ENCODE data around the gene ZSCAN29.
"Not testable (repeated sequence)": the region's sequence is repeated elsewhere in the genome, so short reads cannot be mapped to it uniquely, and the experiment has no call there.

The ZSCAN29 gene

GRCh38 chr15:43402255-43402654 lies 31.4 kb upstream of the ZSCAN29 start:
- Histone ChIP-seq H3K4me3 (ENCODE audit: extremely low read depth, insufficient read depth, low read length, poor library complexity, severe bottlenecking) (no peak overlapping the region), H3K4me1 (ENCODE audit: control insufficient read depth, insufficient read depth, low read length, poor library complexity, severe bottlenecking) (no peaks in the 10 kb centered on the region), H3K9me3 (ENCODE audit: control insufficient read depth, low read length) (no peaks in the 10 kb centered on the region), H3K36me3 (ENCODE audit: control insufficient read depth, insufficient read depth, low read length) (peaks cover 89% of the 10 kb centered on the region), H3K27ac (ENCODE audit: low read depth, low read length, severe bottlenecking) (no peak overlapping the region)
- 83 to 100% methylated on average over 1 to 2 of the region's 3 CpGs for WGBS, 2 experiments (ENCODE audit: insufficient coverage in 2 of 2)

GRCh38 chr15:43393592-43393991 lies 22.7 kb upstream of the ZSCAN29 start:
- not testable (repeated sequence) for H3K27ac ChIP-seq (ENCODE audit: low read depth, low read length, severe bottlenecking); H3K4me1 ChIP-seq (ENCODE audit: control insufficient read depth, insufficient read depth, low read length, poor library complexity, severe bottlenecking); H3K9me3 ChIP-seq (ENCODE audit: control insufficient read depth, low read length); H3K4me3 ChIP-seq (ENCODE audit: extremely low read depth, insufficient read depth, low read length, poor library complexity, severe bottlenecking)
- H3K36me3 ChIP-seq (ENCODE audit: control insufficient read depth, insufficient read depth, low read length), result peaks cover 58% of the 10 kb centered on the region
- 92 to 95% methylated on average over 2 of the region's 6 CpGs for WGBS, 2 experiments (ENCODE audit: insufficient coverage in 2 of 2)

- no peaks in the 10 kb centered on the region for H3K4me1 ChIP-seq (ENCODE audit: control insufficient read depth, insufficient read depth, low read length, poor library complexity, severe bottlenecking)
- 77 to 93% methylated on average over 7 to 8 of the region's 8 CpGs for WGBS, 2 experiments (ENCODE audit: insufficient coverage in 2 of 2)
- H3K27ac ChIP-seq (ENCODE audit: low read depth, low read length, severe bottlenecking), result no peak overlapping the region
- no peaks in the 10 kb centered on the region for H3K9me3 ChIP-seq (ENCODE audit: control insufficient read depth, low read length)
- H3K4me3 ChIP-seq (ENCODE audit: extremely low read depth, insufficient read depth, low read length, poor library complexity, severe bottlenecking), result no peak overlapping the region
- H3K36me3 ChIP-seq (ENCODE audit: control insufficient read depth, insufficient read depth, low read length), result peaks cover 45% of the 10 kb centered on the region
These were observed 19.9 kb upstream of the ZSCAN29 start for GRCh38 chr15:43390723-43391122.

GRCh38 chr15:43383070-43383469 lies 12.2 kb upstream of the ZSCAN29 start:
- Histone ChIP-seq H3K36me3 (ENCODE audit: control insufficient read depth, insufficient read depth, low read length) (peaks cover 70% of the 10 kb centered on the region), H3K4me1 (ENCODE audit: control insufficient read depth, insufficient read depth, low read length, poor library complexity, severe bottlenecking) (no peaks in the 10 kb centered on the region), H3K27ac (ENCODE audit: low read depth, low read length, severe bottlenecking) (no peak overlapping the region), H3K9me3 (ENCODE audit: control insufficient read depth, low read length) (no peaks in the 10 kb centered on the region), H3K4me3 (ENCODE audit: extremely low read depth, insufficient read depth, low read length, poor library complexity, severe bottlenecking) (no peak overlapping the region)
- 100% methylated on average over 2 of the region's 2 CpGs for WGBS, 2 experiments (ENCODE audit: insufficient coverage in 2 of 2)

GRCh38 chr15:43382310-43382709 lies 11.5 kb upstream of the ZSCAN29 start:
- Histone ChIP-seq H3K36me3 (ENCODE audit: control insufficient read depth, insufficient read depth, low read length) (peaks cover 65% of the 10 kb centered on the region), H3K4me3 (ENCODE audit: extremely low read depth, insufficient read depth, low read length, poor library complexity, severe bottlenecking) (no peak overlapping the region), H3K4me1 (ENCODE audit: control insufficient read depth, insufficient read depth, low read length, poor library complexity, severe bottlenecking) (no peaks in the 10 kb centered on the region), H3K9me3 (ENCODE audit: control insufficient read depth, low read length) (no peaks in the 10 kb centered on the region), H3K27ac (ENCODE audit: low read depth, low read length, severe bottlenecking) (no peak overlapping the region)
- 100% methylated on average over 1 of the region's 4 CpGs for WGBS, 2 experiments (ENCODE audit: insufficient coverage in 2 of 2)

- Histone ChIP-seq H3K4me3 (ENCODE audit: extremely low read depth, insufficient read depth, low read length, poor library complexity, severe bottlenecking) (no peak overlapping the region), H3K9me3 (ENCODE audit: control insufficient read depth, low read length) (no peaks in the 10 kb centered on the region), H3K4me1 (ENCODE audit: control insufficient read depth, insufficient read depth, low read length, poor library complexity, severe bottlenecking) (no peaks in the 10 kb centered on the region), H3K36me3 (ENCODE audit: control insufficient read depth, insufficient read depth, low read length) (peaks cover 57% of the 10 kb centered on the region), H3K27ac (ENCODE audit: low read depth, low read length, severe bottlenecking) (no peak overlapping the region)
These were observed 7.8 kb upstream of the ZSCAN29 start for GRCh38 chr15:43378601-43379000.

GRCh38 chr15:43376017-43376705 lies 5.3 kb upstream of the ZSCAN29 start:
- Histone ChIP-seq H3K36me3 (ENCODE audit: control insufficient read depth, insufficient read depth, low read length) (peaks cover 36% of the 10 kb centered on the region), H3K4me1 (ENCODE audit: control insufficient read depth, insufficient read depth, low read length, poor library complexity, severe bottlenecking) (no peaks in the 10 kb centered on the region), H3K4me3 (ENCODE audit: extremely low read depth, insufficient read depth, low read length, poor library complexity, severe bottlenecking) (no peak overlapping the region), H3K9me3 (ENCODE audit: control insufficient read depth, low read length) (no peaks in the 10 kb centered on the region), H3K27ac (ENCODE audit: low read depth, low read length, severe bottlenecking) (no peak overlapping the region)
- 75 to 80% methylated on average over 10 to 11 of the region's 13 CpGs for WGBS, 2 experiments (ENCODE audit: insufficient coverage in 2 of 2)

GRCh38 chr15:43370310-43370974 lies 401 bp downstream of the ZSCAN29 start:
- peaks cover 8% of the 10 kb centered on the region for H3K4me1 ChIP-seq (ENCODE audit: control insufficient read depth, insufficient read depth, low read length, poor library complexity, severe bottlenecking)
- H3K27ac ChIP-seq (ENCODE audit: low read depth, low read length, severe bottlenecking), result peak overlapping the region; percentile 24
- peak overlapping the region; percentile 83 for H3K4me3 ChIP-seq (ENCODE audit: extremely low read depth, insufficient read depth, low read length, poor library complexity, severe bottlenecking)
- H3K9me3 ChIP-seq (ENCODE audit: control insufficient read depth, low read length), result no peaks in the 10 kb centered on the region
- 0% methylated on average over 33 to 39 of the region's 45 CpGs for WGBS, 2 experiments (ENCODE audit: insufficient coverage in 2 of 2)
- H3K36me3 ChIP-seq (ENCODE audit: control insufficient read depth, insufficient read depth, low read length), result peaks cover 41% of the 10 kb centered on the region

- H3K9me3 ChIP-seq (ENCODE audit: control insufficient read depth, low read length), result peaks cover 31% of the 10 kb centered on the region
- H3K4me3 ChIP-seq (ENCODE audit: extremely low read depth, insufficient read depth, low read length, poor library complexity, severe bottlenecking), result no peak overlapping the region
- WGBS, 2 experiments (ENCODE audit: insufficient coverage in 2 of 2), result 87 to 88% methylated on average over 3 to 4 of the region's 7 CpGs
- no peak overlapping the region for H3K27ac ChIP-seq (ENCODE audit: low read depth, low read length, severe bottlenecking)
- H3K36me3 ChIP-seq (ENCODE audit: control insufficient read depth, insufficient read depth, low read length), result peaks cover 87% of the 10 kb centered on the region
- no peaks in the 10 kb centered on the region for H3K4me1 ChIP-seq (ENCODE audit: control insufficient read depth, insufficient read depth, low read length, poor library complexity, severe bottlenecking)
These were observed 9.4 kb downstream of the ZSCAN29 start for GRCh38 chr15:43361313-43361903.

- Histone ChIP-seq H3K4me3 (ENCODE audit: extremely low read depth, insufficient read depth, low read length, poor library complexity, severe bottlenecking) (no peak overlapping the region), H3K36me3 (ENCODE audit: control insufficient read depth, insufficient read depth, low read length) (peaks cover 81% of the 10 kb centered on the region)
These were observed 10.0 kb downstream of the ZSCAN29 start for GRCh38 chr15:43360821-43361220.

More at GRCh38 chr15:43360821-43361220, 10.0 kb downstream of the ZSCAN29 start:
- no peaks in the 10 kb centered on the region for H3K4me1 ChIP-seq (ENCODE audit: control insufficient read depth, insufficient read depth, low read length, poor library complexity, severe bottlenecking)
- H3K9me3 ChIP-seq (ENCODE audit: control insufficient read depth, low read length), result peaks cover 31% of the 10 kb centered on the region
- 100% methylated on average over 3 to 4 of the region's 4 CpGs for WGBS, 2 experiments (ENCODE audit: insufficient coverage in 2 of 2)
- H3K27ac ChIP-seq (ENCODE audit: low read depth, low read length, severe bottlenecking), result no peak overlapping the region

Measured in mesodermal cell (in vitro differentiated cells).